Measurements from ENCODE around the gene ECSCR. TPM values are rescaled to one million over a fixed set of nuclear protein-coding genes. Genes with fewer than 3 reads are reported as not detected.

Gene ECSCR
- total and polyA plus RNA-seq, 10 of the 15 experiments (the other 5 are each of a cell fraction or from before 2014, with no cell fraction given) = 0.15 to 0.83 (median 0.23) TPM; not detected in 3

DNA sequence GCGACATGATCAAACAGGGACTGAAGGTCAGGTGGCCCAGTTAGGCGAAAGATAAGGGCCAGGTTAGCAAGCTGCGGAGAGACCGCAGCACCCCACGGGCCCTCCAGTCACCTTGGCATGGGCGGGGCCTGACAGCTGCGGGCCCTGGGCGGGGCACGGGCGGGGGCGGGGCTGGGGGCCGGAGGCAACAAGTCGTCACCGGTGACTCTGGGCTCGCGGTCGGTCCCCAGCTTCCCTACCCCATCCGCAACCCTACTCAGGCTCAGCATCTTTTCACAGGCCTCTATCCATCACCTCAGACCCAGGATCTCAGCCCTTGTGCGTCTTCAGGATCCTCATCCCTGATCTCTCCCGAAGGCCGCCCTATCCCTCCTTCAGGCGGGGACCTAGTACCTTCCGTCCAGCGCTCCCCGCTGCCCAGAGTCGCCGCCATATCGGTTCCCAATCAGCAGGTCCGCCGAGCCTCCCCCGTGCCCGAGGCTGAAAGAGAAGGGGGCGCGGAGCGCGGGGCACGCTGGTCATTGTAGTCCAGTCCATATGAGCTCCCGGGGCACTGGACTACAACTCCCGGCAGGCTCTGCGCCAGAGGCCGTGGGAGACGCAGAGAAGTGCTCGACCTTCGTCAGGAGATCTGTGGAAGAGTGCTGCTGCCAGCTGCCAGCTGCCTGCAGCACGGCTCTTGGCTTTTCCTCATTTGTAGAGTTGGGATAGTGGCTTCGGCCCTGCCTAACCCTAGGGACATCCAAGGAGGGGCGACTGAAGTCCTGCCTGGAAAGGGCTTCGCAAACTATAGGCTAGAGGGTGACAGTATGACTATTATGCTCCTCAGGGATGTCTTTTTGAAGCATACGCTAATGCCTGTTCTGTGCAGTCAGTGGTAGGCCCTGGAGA lies 23.3 kb downstream of the ECSCR start, which contains the start of gene DNAJC18 (continued):
- peak; percentile 76 for TF ChIP-seq CREB1 (IDR thresholded peaks at IDR 0.05; ENCODE audit: low read depth)
- no peak for TF ChIP-seq POLR2AphosphoS2 (IDR thresholded peaks at IDR 0.05; ENCODE audit: low read depth, low read length)
- peak; percentile 68; the same call in 1 of the 2 replicates for TF ChIP-seq ATF7 (IDR thresholded peaks at IDR 0.05; ENCODE audit: low read depth)
- TF ChIP-seq NRF1 (conservative IDR thresholded peaks at IDR 0.05; ENCODE audit: low read depth, low read length) = 0 out of 2 replicates have a peak, but pooled peaks have one; percentile 3
- TF ChIP-seq, protein P1, sequence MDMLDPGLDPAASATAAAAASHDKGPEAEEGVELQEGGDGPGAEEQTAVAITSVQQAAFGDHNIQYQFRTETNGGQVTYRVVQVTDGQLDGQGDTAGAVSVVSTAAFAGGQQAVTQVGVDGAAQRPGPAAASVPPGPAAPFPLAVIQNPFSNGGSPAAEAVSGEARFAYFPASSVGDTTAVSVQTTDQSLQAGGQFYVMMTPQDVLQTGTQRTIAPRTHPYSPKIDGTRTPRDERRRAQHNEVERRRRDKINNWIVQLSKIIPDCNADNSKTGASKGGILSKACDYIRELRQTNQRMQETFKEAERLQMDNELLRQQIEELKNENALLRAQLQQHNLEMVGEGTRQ (IDR thresholded peaks at IDR 0.05; ENCODE audit: borderline replicate concordance, low read depth, low read length) = no peak
- peak; percentile 81 for TF ChIP-seq NBN (IDR thresholded peaks at IDR 0.05)
- peak; percentile 51 for TF ChIP-seq LARP7 (IDR thresholded peaks at IDR 0.05)
- no peak for TF ChIP-seq NFYA (IDR thresholded peaks at IDR 0.05; ENCODE audit: borderline replicate concordance, low read depth, low read length)
- TF ChIP-seq SUZ12 (IDR thresholded peaks at IDR 0.05; ENCODE audit: unreplicated experiment) = no peak
- no peak for TF ChIP-seq ZNF384 (IDR thresholded peaks at IDR 0.05; ENCODE audit: borderline replicate concordance, low read depth, low read length)
- TF ChIP-seq DPF2 (IDR thresholded peaks at IDR 0.05) = peak; percentile 69
- TF ChIP-seq SMARCA5 (IDR thresholded peaks at IDR 0.05) = peak; percentile 97
- TF ChIP-seq CHD1 (IDR thresholded peaks at IDR 0.05; ENCODE audit: low read depth, low read length) = 0 out of 2 replicates have a peak, but pooled peaks have one; percentile 68
- TF ChIP-seq POLR2AphosphoS5 (IDR thresholded peaks at IDR 0.05; ENCODE audit: low read length) = peak; percentile 74; the same call in 1 of the 2 replicates
- TF ChIP-seq CEBPB (IDR thresholded peaks at IDR 0.05; ENCODE audit: borderline replicate concordance in 1 of 2, low read depth in 2 of 2, low read length in 2 of 2) = no peak
- TF ChIP-seq SREBF1 (IDR thresholded peaks at IDR 0.05; ENCODE audit: low read length) = peak; percentile 39; the same call in 1 of the 2 replicates
- TF ChIP-seq CHD4 (IDR thresholded peaks at IDR 0.05) = no peak
- TF ChIP-seq MYC (IDR thresholded peaks at IDR 0.05; ENCODE audit: insufficient read depth, insufficient read length, insufficient replicate concordance, low read length, severe bottlenecking) = no peak
- no peak for TF ChIP-seq SIN3A (IDR thresholded peaks at IDR 0.05; ENCODE audit: low read depth, low read length)
- TF ChIP-seq HDAC6 (IDR thresholded peaks at IDR 0.05; ENCODE audit: unreplicated experiment) = no peak
- 0 out of 2 replicates have a peak, but pooled peaks have one; percentile 21 for TF ChIP-seq EED (IDR thresholded peaks at IDR 0.05; ENCODE audit: low read depth)
- no peak for TF ChIP-seq GABPA (IDR thresholded peaks at IDR 0.05; ENCODE audit: low read depth)
- no peak for TF ChIP-seq FOS (IDR thresholded peaks at IDR 0.05; ENCODE audit: borderline replicate concordance, extremely low read depth, insufficient read length)
- TF ChIP-seq, protein P2, sequence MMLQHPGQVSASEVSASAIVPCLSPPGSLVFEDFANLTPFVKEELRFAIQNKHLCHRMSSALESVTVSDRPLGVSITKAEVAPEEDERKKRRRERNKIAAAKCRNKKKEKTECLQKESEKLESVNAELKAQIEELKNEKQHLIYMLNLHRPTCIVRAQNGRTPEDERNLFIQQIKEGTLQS (IDR thresholded peaks at IDR 0.05; ENCODE audit: borderline replicate concordance, extremely low read depth, low read depth, low read length) = no peak
- TF ChIP-seq ZNF207 (IDR thresholded peaks at IDR 0.05; ENCODE audit: borderline replicate concordance) = peak; percentile 92
- TF ChIP-seq ETV6 (conservative IDR thresholded peaks at IDR 0.05 in 1 of 2, IDR thresholded peaks at IDR 0.05 in 1 of 2; ENCODE audit: borderline replicate concordance in 1 of 2, low read depth in 1 of 2) = no peak
- TF ChIP-seq EZH2 (IDR thresholded peaks at IDR 0.05; ENCODE audit: borderline replicate concordance, control insufficient read depth, low read depth, low read length) = no peak
- TF ChIP-seq SREBF2 (IDR thresholded peaks at IDR 0.05; ENCODE audit: low read length) = no peak
- no peak for TF ChIP-seq RBBP5 (conservative IDR thresholded peaks at IDR 0.05)
- TF ChIP-seq SUPT20H (IDR thresholded peaks at IDR 0.05; ENCODE audit: borderline replicate concordance, control insufficient read depth, low read depth, low read length) = no peak
- TF ChIP-seq NFIC (IDR thresholded peaks at IDR 0.05; ENCODE audit: low read depth, low read length) = no peak
- TF ChIP-seq BACH1 (IDR thresholded peaks at IDR 0.05; ENCODE audit: borderline replicate concordance) = peak; percentile 57

Measured in GM12878 (cell line).